ENCODE data around the gene C15orf62. TPM values are rescaled to one million over a fixed set of nuclear protein-coding genes. Genes with fewer than 3 reads are reported as not detected.

Gene C15orf62
- total RNA-seq, 4 donors from 2014 or later: 0.59 TPM; not detected in 3

- Histone ChIP-seq H3K4me1 (peaks cover 0 to 26% (median 6%) of the 10 kb centered on the region in 4 donors), H3K27ac (no peak overlapping the region), H3K27me3 (no peaks in the 10 kb centered on the region), H3K4me3 (no peak overlapping the region), H3K9me3 (no peaks in the 10 kb centered on the region), H3K36me3 (peaks cover 0 to 6% (median 0%) of the 10 kb centered on the region in 3 donors)
- TF ChIP-seq EP300 (IDR thresholded peaks at IDR 0.05) (no peak), POLR2A (IDR thresholded peaks at IDR 0.05) (no peak), CTCF (IDR thresholded peaks at IDR 0.05) (no peak)
- no peak for DNase-seq (ENCODE audit: low spot score in 2 of 2)
- 81 to 91% methylated on average over 2 of the region's 2 CpGs for WGBS, 2 donors
Measured at GRCh38 chr15:40785814-40786213, 16.0 kb downstream of the C15orf62 start.

GRCh38 chr15:40787344-40787841, 17.6 kb downstream of the C15orf62 start:
- H3K36me3 ChIP-seq: peaks cover 0 to 19% (median 0%) of the 10 kb centered on the region in 3 donors
- H3K4me3 ChIP-seq: no peak overlapping the region
- no peaks in the 10 kb centered on the region for H3K27me3 ChIP-seq
- no peaks in the 10 kb centered on the region for H3K9me3 ChIP-seq
- peaks cover 0 to 26% (median 6%) of the 10 kb centered on the region in 4 donors for H3K4me1 ChIP-seq
- 37 to 44% methylated on average over 4 of the region's 4 CpGs for WGBS, 2 donors
- TF ChIP-seq POLR2A (IDR thresholded peaks at IDR 0.05) (no peak), EP300 (IDR thresholded peaks at IDR 0.05) (no peak), CTCF (IDR thresholded peaks at IDR 0.05) (no peak)
- peak overlapping the region in 3 of 4 donors; percentile 2 to 62 (median 3) for H3K27ac ChIP-seq
- no peak for DNase-seq (ENCODE audit: low spot score in 2 of 2)

GRCh38 chr15:40787991-40788390, 18.2 kb downstream of the C15orf62 start:
- Histone ChIP-seq H3K27ac (peak overlapping the region in 2 of 4 donors; percentile 20 to 62), H3K4me1 (peaks cover 0 to 26% (median 6%) of the 10 kb centered on the region in 4 donors), H3K9me3 (no peaks in the 10 kb centered on the region), H3K4me3 (no peak overlapping the region), H3K36me3 (peaks cover 0 to 22% (median 0%) of the 10 kb centered on the region in 3 donors), H3K27me3 (no peaks in the 10 kb centered on the region)
- no peak for DNase-seq (ENCODE audit: low spot score in 2 of 2)
- TF ChIP-seq POLR2A (IDR thresholded peaks at IDR 0.05) (no peak), CTCF (IDR thresholded peaks at IDR 0.05) (no peak), EP300 (IDR thresholded peaks at IDR 0.05) (no peak)
- WGBS, 2 donors: 61 to 71% methylated on average over 5 to 6 of the region's 6 CpGs

- Histone ChIP-seq H3K27me3 (no peaks in the 10 kb centered on the region), H3K36me3 (peaks cover 0 to 22% (median 0%) of the 10 kb centered on the region in 3 donors), H3K4me3 (no peak overlapping the region), H3K4me1 (peaks cover 0 to 29% (median 6%) of the 10 kb centered on the region in 4 donors), H3K27ac (no peak overlapping the region), H3K9me3 (no peaks in the 10 kb centered on the region)
- 74 to 77% methylated on average over 5 of the region's 5 CpGs for WGBS, 2 donors
- TF ChIP-seq EP300 (IDR thresholded peaks at IDR 0.05): no peak
- no peak for TF ChIP-seq POLR2A (IDR thresholded peaks at IDR 0.05)
- TF ChIP-seq CTCF (IDR thresholded peaks at IDR 0.05): no peak
- DNase-seq (ENCODE audit: low spot score in 2 of 2): no peak
Measured at GRCh38 chr15:40789119-40789518, 19.3 kb downstream of the C15orf62 start.

- H3K27me3 ChIP-seq: no peaks in the 10 kb centered on the region
- peaks cover 0 to 16% (median 0%) of the 10 kb centered on the region in 3 donors for H3K36me3 ChIP-seq
- 93 to 94% methylated on average over 8 of the region's 8 CpGs for WGBS, 2 donors
- DNase-seq (ENCODE audit: low spot score in 2 of 2): no peak
- H3K4me1 ChIP-seq: peaks cover 0 to 30% (median 6%) of the 10 kb centered on the region in 4 donors
- TF ChIP-seq EP300 (IDR thresholded peaks at IDR 0.05) (no peak), CTCF (IDR thresholded peaks at IDR 0.05) (no peak), POLR2A (IDR thresholded peaks at IDR 0.05) (no peak)
- no peak overlapping the region for H3K27ac ChIP-seq
- H3K4me3 ChIP-seq: no peak overlapping the region
- no peaks in the 10 kb centered on the region for H3K9me3 ChIP-seq
Measured at GRCh38 chr15:40789999-40790398, 20.2 kb downstream of the C15orf62 start.

Measured in tibial nerve (tissue), 4 donors.